Stimulated activated CD8-positive, alpha-beta memory T cell treated with anti-CD3 and anti-CD28 coated beads, Interleukin-12 subunit alpha, Interleukin-12 subunit beta, amount 100 ng/mL, for 1 hour (primary cell): ENCODE results near the gene CCDC33.

Source experiments
- DNase-seq: peaks from one replicate; pipeline ENCODE4 v3.0.0-alpha.2; 2020; ENCODE audit warnings: low read depth

CCDC33 gene

DNA sequence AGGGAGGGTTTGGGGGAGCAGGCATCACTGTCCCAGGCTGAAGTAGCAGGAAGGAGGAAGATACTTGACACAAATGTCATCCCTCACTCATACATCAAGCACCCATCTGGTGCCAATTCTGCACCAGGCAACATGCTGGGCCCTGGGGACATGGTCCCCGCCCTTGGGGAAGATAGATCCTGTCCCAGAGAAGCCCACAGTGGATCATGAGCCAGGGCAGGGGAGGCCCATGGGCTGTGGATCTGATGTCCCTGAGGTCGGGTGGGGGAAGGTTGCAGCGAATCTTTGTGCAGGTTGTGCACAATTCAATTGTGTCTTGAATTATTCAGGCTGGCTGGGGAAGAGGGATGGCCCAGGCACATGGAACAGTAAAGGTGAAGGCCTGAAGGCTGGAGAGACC is 6.4 kb upstream of the CCDC33 start:
- no peak for DNase-seq

DNA sequence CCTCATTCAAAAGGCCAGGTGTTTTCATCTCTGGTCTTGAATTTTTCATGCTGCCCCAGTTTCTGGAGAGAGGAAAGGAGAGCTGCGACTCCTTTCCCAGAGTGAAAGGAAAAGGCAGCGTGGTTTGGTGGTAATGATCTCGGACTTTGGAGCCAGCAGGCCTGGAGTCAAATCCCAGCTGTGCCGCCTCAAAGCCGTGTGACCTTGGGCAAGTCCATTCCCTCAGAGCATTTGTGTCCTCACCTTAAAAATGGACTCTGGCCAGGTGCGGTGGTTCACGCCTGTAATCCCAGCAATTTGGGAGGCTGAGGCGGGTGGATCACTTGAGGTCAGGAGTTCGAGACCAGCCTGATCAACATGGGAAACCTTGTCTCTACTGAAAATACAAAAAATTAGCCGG is 4.7 kb upstream of the CCDC33 start:
- no peak for DNase-seq

DNA sequence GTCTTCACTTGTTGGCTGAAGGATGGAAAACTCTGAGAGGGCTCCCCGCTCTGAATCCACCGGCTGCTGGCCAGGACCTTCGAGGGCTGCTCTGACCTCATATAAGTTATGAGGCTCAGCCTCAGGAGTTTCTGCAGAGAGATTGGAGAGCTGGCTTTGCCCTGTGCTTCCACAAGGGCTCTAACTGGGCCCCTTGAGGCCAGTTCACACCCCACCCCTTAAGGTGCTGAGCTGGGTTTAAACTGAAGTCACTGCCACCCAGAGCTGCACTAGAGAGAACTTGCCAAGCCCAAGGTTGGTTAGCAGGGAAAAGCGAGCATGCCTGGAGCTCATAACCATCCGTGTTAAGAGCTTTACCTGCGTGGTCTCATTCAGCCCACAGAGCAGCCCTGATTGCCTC is 2.8 kb upstream of the CCDC33 start:
- no peak for DNase-seq

DNA sequence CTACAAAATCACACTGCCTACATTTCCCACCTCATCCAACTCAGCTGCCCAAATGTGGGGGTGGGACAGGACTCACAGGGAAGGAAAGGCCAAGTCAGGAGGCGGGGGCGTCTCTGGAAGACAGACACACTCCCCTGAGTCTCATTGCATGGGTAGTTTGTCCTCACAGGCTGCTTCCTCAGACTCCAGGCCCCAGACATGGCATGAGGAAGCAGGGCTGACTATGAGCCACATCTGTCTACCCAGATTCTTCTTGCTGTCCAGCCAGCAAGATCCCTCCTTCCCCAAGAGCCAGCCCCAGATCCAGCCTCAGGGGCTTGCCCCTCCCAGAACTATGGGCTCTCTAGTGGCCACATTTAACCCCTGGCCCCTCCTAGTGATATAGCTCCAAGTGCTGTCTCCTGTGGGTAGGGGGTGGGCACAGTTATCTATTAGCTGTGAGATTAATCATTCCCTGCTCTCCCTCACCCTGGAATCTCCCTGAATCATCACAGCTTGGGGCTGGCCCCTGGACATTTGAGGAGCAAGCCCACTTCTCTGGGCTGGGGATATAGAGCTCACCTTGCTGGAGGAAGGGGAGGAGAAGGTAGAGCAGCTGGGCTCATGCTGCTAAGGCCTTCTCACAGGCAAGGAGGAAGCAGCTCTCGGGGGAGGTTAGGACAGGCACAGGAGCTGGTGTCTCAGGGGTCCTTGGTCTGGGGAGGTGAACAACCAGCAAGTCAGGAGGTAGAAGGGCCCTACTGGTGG is 2.1 kb upstream of the CCDC33 start:
- DNase-seq, result no peak

DNA sequence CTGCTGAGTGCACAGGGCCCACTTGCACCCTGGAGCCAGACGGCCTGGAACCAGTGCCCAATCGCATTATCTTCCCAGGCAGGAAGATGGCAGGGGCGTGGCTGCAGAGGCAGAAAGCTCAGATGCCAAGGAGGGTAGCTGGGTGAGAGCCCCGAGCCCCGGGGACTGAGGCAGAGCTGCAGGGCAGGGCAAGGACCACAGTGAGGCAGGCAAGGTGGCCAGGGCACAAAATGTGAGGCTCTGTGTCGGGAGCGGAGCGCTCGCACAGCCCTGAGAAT is 1.6 kb upstream of the CCDC33 start:
- DNase-seq, result no peak

DNA sequence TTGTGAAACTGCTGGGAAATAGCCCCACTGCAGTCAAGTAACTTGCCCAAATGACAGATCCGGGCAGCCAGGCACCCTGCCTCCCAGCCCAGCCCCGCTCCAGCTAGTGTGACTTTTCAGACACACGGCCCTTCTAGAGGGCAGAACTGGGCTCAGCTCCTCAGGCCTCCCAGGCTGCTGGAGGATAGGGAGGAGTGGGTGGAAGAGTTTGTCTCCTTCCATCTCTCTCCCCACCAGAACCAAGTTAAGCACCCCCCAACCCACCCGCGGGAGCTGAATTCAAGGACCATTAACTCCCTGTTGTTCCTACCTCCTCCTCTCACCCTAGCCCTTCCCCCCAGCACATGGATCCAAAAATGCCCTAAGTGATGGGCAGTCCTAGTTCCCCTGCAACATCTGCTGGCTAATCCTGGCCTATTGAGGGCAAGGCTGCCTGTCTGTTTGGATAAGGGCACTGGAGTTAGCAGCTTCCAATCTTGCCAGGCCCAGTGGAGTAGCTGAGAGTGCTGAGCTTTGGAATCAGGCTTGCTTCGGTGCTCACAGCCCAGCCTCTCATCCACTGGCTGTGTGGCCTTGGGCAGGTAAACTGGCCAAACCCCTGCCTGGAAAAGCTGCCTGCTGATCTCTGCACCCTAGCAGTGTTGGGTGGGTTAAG is 3.1 kb downstream of the CCDC33 start:
- DNase-seq, result no peak

DNA sequence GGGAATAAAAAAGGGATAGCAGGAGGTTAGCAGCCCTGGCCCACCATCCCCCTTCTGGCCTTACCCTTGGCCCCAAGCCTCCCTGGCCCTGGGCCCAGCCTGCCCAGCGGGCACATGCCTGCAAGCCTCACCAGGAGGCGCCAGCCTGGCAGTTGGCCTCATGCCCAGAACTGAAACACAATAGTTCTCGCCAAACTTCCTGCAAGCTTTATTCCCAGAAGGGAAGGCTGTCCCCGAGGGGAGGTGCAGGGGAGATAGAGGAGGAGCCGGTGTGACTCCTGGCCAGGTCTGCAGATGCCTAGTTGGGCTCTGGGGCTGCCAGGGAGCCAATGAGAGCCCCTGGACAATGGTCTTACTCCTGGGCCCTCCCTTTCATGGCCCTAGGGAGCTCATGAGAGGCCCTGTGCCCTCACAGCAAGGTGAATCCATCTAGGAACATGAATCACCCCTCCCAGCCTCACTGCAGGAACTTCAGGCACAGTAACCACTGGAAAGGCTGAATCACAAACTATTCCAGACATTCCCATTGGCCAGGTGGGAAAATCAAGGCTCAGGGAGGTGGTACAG is 4.0 kb downstream of the CCDC33 start:
- no peak for DNase-seq

DNA sequence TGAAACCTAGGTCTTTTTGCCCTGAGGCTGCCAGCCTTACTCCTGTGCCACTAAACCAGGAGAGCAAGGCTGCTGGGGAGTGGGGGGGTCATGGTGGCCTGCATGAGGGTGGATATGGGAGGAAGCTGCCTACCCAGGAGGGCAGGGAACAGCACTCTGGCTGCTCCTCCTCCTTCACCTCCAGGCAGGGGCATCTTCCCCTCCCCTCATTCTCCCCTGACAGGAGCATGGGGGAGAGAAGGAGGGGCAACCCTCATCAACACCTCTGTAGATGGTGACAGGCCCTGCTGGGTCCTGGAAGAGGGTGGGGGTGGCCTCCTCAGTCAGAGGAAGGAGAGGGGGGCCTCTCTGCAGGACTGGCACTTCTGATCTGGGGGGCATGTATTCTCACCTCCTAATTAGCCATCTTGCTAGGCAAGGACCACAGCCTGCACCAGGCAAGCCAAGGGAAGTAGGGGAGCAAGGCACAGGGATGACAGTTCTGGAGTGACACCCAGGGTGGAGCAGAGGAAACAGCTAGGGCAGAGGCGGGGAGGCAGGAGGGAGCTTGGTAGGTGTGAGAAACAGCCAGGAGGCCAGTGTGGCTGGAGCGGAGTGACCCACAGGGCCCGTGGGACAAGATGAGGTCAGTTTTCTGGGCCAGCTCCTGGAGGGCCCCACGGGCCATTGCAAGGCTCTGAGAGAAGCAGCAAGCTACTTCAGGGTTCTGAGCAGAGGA is 4.9 kb downstream of the CCDC33 start:
- no peak for DNase-seq

DNA sequence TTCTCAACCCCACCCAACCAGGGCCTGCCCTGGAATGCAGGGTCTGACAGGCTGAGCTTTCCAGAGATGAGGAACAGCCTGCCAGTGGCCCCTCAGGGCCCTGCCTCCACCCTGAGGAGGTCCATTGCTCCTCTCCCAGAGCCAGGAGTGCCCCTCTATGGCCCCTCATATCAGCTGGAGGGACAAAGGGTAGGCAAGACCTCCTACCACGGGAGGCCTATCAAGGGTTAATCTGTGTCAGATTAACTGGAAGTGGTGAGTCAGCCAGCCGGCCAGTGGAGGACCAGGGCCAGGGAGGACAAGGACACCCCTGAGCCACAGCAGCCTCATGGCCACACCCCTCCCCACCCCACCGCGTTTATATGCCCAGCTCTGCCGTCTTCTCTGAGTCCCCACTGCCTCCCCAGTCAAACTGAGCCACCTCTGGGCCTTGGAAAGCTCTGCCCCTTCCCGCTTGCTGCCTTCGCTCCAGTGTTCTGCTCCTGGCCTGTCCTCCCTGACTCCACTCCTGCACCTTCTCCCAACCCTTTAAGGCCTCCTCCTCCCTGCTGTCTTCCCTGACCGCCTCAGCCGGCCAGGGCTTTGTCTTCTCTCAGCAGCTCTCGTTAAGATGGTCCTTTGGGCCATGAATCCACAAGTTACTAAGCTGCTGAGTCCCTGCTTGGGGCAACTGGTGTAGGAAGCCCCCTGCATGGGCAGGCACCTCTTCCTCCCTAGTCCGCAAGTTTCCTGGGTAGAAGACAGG is 6.5 kb downstream of the CCDC33 start:
- DNase-seq, result no peak

DNA sequence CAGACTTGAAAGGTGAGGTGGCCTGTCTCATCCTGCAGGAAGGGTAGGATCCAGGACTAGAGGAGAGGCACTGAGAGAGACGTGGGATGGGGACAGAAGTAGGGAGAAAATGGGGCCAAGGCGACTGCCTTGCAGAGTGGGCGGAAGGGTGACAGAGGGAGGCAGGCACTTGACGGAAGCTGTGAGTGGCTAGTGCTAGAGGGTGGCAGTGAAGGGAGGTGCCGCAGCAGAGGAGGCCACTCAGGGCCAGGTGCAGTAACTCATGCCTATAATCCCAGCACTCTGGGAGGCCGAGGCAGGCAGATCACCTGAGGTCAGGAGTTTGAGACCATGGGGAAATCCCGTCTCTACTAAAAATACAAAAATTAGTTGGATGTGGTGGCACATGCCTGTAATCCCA is 7.3 kb downstream of the CCDC33 start:
- no peak for DNase-seq

DNA sequence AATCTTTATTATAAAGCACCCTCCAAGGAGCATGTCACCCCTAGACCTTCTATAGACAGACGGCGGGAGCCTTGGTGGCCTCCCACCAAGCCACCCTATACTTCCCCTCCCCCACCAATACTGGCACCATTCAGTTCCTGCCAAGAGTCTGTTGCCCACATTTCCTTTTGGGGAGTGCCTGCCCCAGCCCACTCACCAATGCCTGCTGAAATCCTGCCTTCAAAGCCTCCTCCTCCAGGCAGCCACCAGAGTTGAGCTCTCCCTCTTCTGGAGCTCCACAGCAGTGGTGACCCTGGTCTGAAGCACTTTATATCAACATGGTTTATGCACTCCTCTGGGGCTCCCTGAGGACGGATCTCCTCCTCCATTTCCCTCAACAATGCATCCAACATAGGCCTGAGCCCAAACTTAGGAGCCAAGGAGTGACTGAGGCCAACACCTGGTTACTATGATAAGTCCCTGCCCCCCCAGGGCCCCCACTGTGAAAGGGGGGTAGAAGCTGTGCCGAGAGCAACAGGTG is 8.8 kb downstream of the CCDC33 start:
- no peak for DNase-seq

DNA sequence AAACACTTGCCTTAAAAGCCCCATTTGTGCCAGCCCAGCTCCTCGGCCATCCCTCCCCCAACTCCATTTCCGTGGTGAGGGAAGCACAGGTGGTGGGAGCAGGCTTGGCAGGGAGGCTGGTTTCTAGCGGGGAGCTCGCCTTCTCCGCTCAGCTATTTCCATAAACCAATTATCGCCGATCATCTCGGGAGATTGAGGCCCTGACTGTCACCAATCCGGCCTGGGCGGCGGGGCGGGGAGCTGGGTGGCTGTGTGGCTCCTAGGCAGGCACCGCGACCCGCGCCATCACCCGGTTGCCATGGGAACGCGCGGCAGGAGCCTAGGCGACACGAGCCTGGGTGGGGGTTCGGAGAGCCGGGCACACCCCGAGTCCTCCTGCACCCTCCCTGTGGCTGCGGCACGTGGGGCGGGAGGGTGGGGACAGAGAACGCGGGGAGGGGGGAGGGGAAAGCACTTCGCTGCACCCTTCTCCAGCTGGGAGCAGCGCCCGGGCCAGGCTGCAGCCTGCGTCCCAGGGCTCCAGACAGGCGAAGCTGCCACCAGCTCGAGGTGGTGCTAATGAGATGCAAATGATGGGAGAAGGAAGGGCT is 9.3 kb downstream of the CCDC33 start:
- no peak for DNase-seq

DNA sequence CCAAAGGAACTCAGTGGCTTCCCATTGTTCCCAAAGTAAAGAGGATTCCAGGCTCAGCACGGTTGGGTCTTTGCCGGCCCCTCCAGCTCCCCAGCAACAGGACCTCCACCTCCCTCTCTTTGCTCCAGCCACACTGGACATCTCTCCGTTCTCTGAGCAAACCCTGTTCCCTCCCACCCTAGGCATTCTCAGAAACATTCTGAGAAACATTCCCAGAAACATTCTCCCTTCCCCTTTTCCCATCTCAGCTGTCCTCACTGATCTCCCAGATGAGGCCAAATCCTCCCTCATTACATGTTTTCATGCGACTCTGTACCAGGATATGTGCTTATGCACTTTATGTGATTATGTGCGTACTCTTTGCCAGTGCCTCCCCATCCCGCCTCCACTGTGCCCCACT is 14.1 kb downstream of the CCDC33 start:
- DNase-seq, result no peak

DNA sequence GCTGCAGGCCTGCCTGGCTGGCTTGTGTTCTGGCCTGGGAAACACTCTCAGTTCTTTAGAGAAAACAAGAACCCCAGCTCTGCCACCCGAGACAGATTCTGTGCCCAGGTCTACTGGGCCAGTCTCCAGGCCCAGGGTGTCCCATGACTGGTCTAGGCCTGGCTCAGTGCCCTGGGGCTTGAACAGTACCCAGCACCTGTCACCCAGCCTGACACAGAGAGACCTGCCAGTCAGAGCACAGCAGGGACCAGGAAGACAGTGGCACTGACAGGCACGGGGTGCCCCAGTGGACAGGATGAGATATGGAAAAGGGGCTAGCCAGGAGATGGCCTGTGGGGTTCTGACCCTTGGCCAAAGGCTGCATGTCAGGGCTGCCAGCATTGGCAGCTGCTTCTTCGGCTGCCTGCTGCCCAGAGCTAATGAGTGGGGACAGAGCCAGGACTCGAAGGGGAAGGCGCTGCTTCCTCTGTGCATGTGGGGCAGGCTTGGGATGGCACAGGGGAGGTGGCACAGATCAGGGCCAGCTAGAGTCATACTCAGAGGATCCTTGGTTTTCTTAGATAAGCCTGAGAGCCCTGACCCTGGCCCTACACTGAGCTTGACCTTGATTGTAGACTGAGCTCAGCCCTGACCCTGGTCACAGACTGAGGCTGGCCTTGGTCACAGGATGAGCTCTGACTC is 15.1 kb downstream of the CCDC33 start:
- no peak for DNase-seq

DNA sequence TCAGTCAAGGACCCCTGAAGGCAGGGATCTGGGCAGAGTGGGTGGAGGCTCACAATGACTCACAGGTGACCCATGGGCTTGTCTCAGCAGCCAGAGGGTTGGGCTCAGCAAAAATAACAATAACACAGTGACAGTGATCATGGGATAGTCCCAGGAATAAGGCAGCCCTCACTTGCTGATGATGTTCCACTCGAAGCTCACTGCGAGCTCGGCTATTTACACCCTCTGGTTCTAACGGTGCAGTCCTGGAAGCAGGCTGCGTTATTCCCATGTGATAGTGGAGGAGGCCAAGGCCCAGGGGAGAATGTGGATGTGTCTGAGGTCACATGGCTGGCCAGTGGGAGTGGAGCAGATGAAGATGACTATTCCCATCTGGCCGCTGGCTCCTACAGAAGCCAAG is 16.2 kb downstream of the CCDC33 start:
- no peak for DNase-seq

DNA sequence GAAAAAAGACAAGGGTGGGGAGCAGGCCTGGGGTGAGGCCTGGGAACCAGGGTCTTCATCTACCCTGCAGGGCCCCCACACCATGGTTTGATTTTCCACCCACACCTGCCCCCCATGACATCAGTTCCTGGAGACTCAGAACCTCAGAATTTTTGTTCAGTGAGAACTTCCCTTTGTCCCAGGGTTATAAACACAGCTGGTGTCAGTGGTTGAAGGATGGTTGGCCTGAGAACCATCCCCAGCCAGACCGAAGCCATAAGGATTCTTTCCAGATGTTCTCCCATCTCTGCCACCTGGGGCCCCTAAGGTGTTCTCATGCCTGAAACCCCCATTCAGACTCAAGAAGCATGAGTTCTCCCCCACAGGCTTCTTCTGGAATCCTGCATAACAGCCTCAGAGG is 16.6 kb downstream of the CCDC33 start:
- no peak for DNase-seq

DNA sequence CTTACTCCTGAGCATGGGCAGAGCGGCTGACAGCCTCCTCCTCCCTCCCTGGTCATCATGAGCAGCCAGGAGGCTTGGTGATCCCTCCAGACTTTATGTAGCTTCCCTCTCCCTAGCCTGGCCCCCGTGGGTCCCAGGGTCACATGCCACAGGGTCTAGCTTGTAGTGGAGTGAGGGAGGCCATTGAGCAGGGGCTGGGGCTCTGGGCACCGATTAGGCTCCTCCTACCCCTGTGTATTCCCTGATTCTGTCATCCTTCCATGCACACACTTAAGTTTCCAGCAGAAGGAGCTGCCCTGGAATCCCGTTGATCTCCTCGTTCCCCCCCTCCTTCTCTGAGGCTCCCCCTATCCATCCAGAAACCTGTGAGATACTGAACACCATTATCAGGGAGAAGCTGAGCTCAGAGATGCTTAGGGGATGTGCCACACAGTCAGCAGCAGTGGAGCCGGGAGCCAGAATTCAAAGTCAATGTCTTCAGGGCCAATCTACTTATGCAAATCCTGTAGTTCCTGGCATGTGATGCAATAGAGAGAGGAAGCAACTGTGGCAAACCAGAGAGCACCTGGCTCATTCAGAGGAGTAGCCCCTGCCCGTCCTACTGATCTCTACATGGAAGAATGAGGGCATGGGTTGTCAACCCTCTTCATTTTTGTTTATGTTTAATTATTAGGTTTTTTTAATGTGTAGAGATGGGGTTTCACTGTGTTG is 17.2 kb downstream of the CCDC33 start:
- no peak for DNase-seq

DNA sequence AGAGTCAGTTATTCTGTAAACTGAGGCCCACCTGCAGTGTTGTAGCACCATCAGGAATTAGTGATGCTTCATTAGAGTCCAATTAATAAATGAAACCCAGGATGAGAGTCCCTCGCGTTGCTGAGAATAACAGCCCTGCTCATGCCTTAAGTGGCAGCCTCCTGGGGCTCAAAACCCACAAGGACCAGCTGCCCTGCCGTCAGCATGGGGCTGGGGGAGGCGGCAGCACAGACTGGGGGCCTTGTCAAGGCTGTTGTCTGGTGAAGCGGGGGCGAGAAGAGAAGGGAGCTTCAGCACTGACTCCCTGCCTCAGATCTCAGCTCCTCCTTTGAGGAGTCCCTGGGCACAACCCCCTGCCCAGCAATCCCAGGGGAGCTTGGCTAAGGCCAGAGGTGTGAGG is 21.0 kb downstream of the CCDC33 start:
- DNase-seq, result no peak

DNA sequence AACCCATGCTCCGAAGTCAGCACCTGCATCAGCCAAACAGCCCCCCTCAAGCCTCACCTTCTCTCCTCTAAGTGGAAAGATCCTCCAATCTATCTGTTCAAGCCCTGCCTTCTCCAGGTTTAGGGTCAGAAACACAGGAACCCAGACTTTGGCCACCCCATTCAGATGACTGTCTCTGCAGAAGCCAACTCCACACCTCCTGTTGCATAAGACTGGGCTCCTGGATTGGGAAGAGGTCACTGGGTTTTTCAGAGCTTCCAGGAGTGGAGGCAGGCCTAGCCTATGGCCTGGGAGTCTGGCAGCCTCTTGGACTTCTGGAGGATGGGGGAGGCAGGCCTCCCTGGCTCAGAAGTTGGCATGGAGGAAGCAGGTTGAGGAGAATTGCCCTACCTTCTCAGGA is 21.5 kb downstream of the CCDC33 start:
- DNase-seq, result no peak

DNA sequence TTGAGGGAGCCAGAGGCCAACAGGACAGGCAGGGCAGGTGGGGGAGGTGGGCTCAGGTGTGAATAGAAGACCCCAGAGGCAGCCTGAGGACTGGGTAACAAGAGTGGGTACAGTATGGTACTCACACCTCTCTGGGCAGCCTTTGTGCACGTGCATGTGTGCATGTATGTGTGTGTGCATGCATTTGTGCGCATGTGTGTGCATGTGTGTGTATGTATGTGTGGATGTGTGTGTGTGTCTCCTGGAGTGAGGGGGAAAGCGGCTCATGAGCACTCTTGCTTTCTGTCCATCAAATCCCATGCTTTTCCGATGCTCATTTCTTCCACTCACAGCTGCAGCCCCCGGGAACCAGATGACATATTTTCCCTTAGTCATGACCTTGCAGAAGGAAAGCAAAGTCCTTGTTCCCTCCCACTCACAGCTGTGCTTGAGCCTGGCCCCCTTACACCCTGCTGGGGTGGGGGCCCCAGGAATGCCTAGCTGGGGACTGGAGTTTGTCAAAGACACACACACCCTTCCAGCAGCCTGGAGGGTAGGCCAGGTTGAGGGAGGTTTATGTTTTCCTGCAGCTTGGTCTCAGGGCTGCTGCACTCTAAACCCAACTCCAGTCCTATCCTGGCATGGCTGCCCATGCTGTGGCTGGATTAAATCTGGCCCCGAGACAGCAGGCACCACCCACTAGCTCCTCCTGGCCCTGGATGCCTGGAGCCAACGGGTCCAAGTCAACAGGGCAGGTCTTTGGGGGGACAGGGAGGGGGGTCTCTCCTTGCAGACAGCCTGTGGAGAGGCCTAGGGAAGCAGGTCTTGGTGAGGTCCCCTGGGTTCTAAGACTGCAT is 22.5 kb downstream of the CCDC33 start:
- DNase-seq, result no peak
